HepG2 (cell line): ENCODE results near the gene TSPAN31. TPM values are rescaled to one million over a fixed set of nuclear protein-coding genes. Genes with fewer than 3 reads are reported as not detected.

ENCODE experiments used
- PLSCR1 ChIP-seq: sonication (generic); formaldehyde crosslinking; IDR thresholded peaks from 2 replicates; pipeline ENCODE4 v1.5.0; 2020; ENCODE audit warnings: missing genetic modification reagents, mild to moderate bottlenecking, borderline replicate concordance
- PRMT3 ChIP-seq: sonication (generic); formaldehyde crosslinking; IDR thresholded peaks from 2 replicates; pipeline ENCODE4 v1.8.1; 2022; ENCODE audit warnings: low read depth, mild to moderate bottlenecking, moderate library complexity, missing genetic modification reagents, borderline replicate concordance
- TEAD2 ChIP-seq: sonication (generic); formaldehyde crosslinking; IDR thresholded peaks from 2 replicates; pipeline ENCODE4 v1.9.0; 2021; ENCODE audit warnings: missing genetic modification reagents
- ZNF609 ChIP-seq: sonication (generic); formaldehyde crosslinking; IDR thresholded peaks from 2 replicates; pipeline ENCODE4 v1.4.0; 2020; ENCODE audit warnings: mild to moderate bottlenecking, missing genetic modification reagents, borderline replicate concordance
- ZNF646 ChIP-seq: sonication (generic); formaldehyde crosslinking; IDR thresholded peaks from 2 replicates; pipeline ENCODE4 v1.9.0; 2021; ENCODE audit warnings: mild to moderate bottlenecking, missing genetic modification reagents
- polyA plus RNA-seq, 8 experiments: library from polyadenylated mRNA; depleted of rRNA in 3 of 8; stranded (reverse) in 7 of 8; unstranded in 1 of 8; fragments of >200 nt; fragmentation: Illumina TruSeq in 4 of 8; extraction: Trizol in 4 of 8; gene quantifications; 2 replicates each; pipeline versions ENCODE4 v1.2.1 to v1.2.3, GENCODE V29; 2011 to 2016; ENCODE audit warnings: low read depth in 4 of 8, missing spikeins in 1 of 8, mixed read lengths in 1 of 8; ENCODE audit not compliant: insufficient read depth in 1 of 8
- total RNA-seq, 5 experiments: library from RNA; depleted of rRNA; stranded (reverse); fragments of >200 nt; fragmentation: Illumina TruSeq; extraction: Trizol; gene quantifications; 2 replicates each; pipeline ENCODE4 v1.2.3, GENCODE V29; 2016; ENCODE audit warnings: low read depth in 1 of 5

The TSPAN31 gene
- total and polyA plus RNA-seq, 2 of the 13 experiments (the other 11 are each of a cell fraction or from before 2014, with no cell fraction given): 10.4 to 24.6 TPM

- TF ChIP-seq ZNF609 (CRISPR knock-in tag): no peak
- TF ChIP-seq TEAD2: no peak
- no peak for TF ChIP-seq PRMT3 (CRISPR knock-in tag)
- no peak for TF ChIP-seq PLSCR1 (CRISPR knock-in tag)
- TF ChIP-seq ZNF646 (CRISPR knock-in tag): no peak
These were observed 7.9 kb upstream of the TSPAN31 start (continued) for GRCh38 chr12:57736741-57737466.
